Mesendoderm (in vitro differentiated cells): ENCODE measurements around the gene RALGPS2.

Experiments
- DNase-seq: peaks from one replicate; pipeline ENCODE4 v3.0.0; 2013
- H2AK5ac ChIP-seq: 2 replicates; pipeline ENCODE4 v1.6.1; 2013; ENCODE audit warnings: low read length, inconsistent platforms
- H2BK120ac ChIP-seq: 2 replicates; pipeline ENCODE4 v1.6.1; 2013; ENCODE audit warnings: low read depth, mild to moderate bottlenecking, low read length, moderate library complexity, mixed read lengths
- H2BK15ac ChIP-seq: replicated peaks from 2 replicates; pipeline ENCODE4 v1.6.1; 2013; ENCODE audit warnings: low read depth, mild to moderate bottlenecking, moderate library complexity
- H2BK5ac ChIP-seq: 2 replicates; pipeline ENCODE4 v1.6.1; 2013; ENCODE audit warnings: low read length, inconsistent platforms
- H3K18ac ChIP-seq: 2 replicates; pipeline ENCODE4 v1.6.1; 2013; ENCODE audit warnings: mild to moderate bottlenecking, low read length, mixed read lengths
- H3K23ac ChIP-seq: one replicate; pipeline ENCODE4 v1.6.1; 2013; ENCODE audit warnings: low read length
- H3K27ac ChIP-seq: 2 replicates; pipeline ENCODE4 v1.5.1; 2013; ENCODE audit warnings: low read depth, mild to moderate bottlenecking, inconsistent platforms, low read length, moderate library complexity
- H3K27me3 ChIP-seq: 2 replicates; pipeline ENCODE4 v1.6.1; 2013; ENCODE audit warnings: low read length, control low read depth, mild to moderate bottlenecking, inconsistent platforms; ENCODE audit not compliant: insufficient read depth, poor library complexity
- H3K36me3 ChIP-seq: 2 replicates; pipeline ENCODE4 v1.6.1; 2013; ENCODE audit warnings: low read length, inconsistent platforms; ENCODE audit not compliant: control insufficient read depth, insufficient read depth
- H3K4ac ChIP-seq: one replicate; pipeline ENCODE4 v1.6.1; 2013; ENCODE audit warnings: low read depth, mild to moderate bottlenecking, low read length, moderate library complexity
- H3K4me1 ChIP-seq: 2 replicates; pipeline ENCODE4 v1.6.1; 2013; ENCODE audit warnings: low read depth, low read length, inconsistent platforms; ENCODE audit not compliant: control insufficient read depth
- H3K4me2 ChIP-seq: 2 replicates; pipeline ENCODE4 v1.6.1; 2013; ENCODE audit warnings: low read length
- H3K4me3 ChIP-seq: 2 replicates; pipeline ENCODE4 v1.5.1; 2013; ENCODE audit warnings: mild to moderate bottlenecking, low read length
- H3K56ac ChIP-seq: one replicate; pipeline ENCODE4 v1.6.1; 2013; ENCODE audit warnings: low read length
- H3K79me1 ChIP-seq: 2 replicates; pipeline ENCODE4 v1.6.1; 2013; ENCODE audit warnings: low read length, inconsistent platforms
- H3K79me2 ChIP-seq: 2 replicates; pipeline ENCODE4 v1.6.1; 2013; ENCODE audit warnings: mild to moderate bottlenecking, low read length; ENCODE audit not compliant: control insufficient read depth, insufficient read depth
- H3K9ac ChIP-seq: 2 replicates; pipeline ENCODE4 v1.6.1; 2013; ENCODE audit warnings: low read length, inconsistent platforms
- H4K5ac ChIP-seq: one replicate; pipeline ENCODE4 v1.6.1; 2013; ENCODE audit warnings: low read length
- H4K8ac ChIP-seq: one replicate; pipeline ENCODE4 v1.6.1; 2013; ENCODE audit warnings: low read depth, mild to moderate bottlenecking, control low read depth, low read length, moderate library complexity
- WGBS: extraction: QIAGEN DNeasy Blood & Tissue Kit; methylation state at CpG from one replicate; pipeline ENCODE4 v1.1.7; 2013; ENCODE audit warnings: low lambda C conversion rate, missing lambda C conversion rate; ENCODE audit not compliant: insufficient coverage; ENCODE audit errors: extremely low coverage; 5-methylcytosine and 5-hydroxymethylcytosine counted together

The RALGPS2 gene

DNA sequence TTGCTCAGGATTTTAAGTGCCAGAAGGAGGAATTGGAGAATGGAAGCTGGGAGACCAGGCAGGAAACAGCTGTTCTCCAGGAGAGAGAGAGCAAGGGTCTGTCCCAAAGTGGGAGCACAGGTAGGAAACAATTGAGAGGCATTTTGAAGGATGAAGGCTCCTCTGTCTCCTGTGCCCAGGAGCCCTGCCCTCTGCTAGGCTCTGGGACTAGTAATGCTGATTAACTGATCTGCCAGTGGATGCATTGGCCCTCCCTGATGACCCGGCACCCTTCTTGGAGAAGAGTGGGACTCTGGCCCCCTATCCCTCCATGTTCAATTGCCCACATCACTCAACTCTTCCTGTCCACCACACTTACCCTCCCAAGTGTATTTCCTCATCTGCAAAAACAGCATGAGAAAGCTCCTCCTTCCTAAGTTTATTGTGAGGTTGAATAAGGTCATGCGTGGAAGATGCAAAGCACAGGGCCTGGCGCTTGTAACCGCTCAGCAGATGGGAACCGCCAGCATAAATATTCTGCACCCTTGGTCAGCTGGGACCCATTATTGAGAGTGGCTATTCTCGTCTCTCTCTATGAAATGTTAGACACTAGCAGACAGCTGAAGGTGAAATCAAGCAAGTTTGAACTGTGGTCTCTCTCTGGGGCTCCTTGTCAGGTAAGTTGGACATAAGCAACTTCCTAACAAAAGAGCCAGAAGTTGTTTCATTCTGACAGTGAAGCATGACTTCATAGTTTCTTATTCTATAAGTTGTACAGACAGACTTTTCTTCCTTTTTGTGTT lies 208.9 kb downstream of the RALGPS2 start:
- H4K5ac ChIP-seq = no peak overlapping the region
- H3K56ac ChIP-seq = no peak overlapping the region

GRCh38 chr1:178934546-178934945 lies 209.5 kb downstream of the RALGPS2 start:
- Histone ChIP-seq H2BK120ac (no peak overlapping the region), H3K79me1 (no peaks in the 10 kb centered on the region), H3K9ac (no peak overlapping the region), H3K36me3 (no peaks in the 10 kb centered on the region), H3K23ac (no peak overlapping the region), H3K79me2 (no peaks in the 10 kb centered on the region), H2BK5ac (no peak overlapping the region), H3K4me2 (no peak overlapping the region), H3K4me3 (no peak overlapping the region), H3K56ac (no peak overlapping the region), H3K18ac (no peak overlapping the region), H4K5ac (no peak overlapping the region), H2BK15ac (no peak overlapping the region), H3K27me3 (no peaks in the 10 kb centered on the region), H3K4ac (no peak overlapping the region), H3K4me1 (no peaks in the 10 kb centered on the region), H3K27ac (no peak overlapping the region), H2AK5ac (no peak overlapping the region), H4K8ac (no peak overlapping the region)
- DNase-seq = no peak
- no CpG with 5 or more reads among the region's 3 CpGs for WGBS

More for the DNA sequence above, 208.9 kb downstream of the RALGPS2 start:
- Histone ChIP-seq H3K23ac (no peak overlapping the region), H3K4me1 (no peaks in the 10 kb centered on the region), H4K8ac (no peak overlapping the region), H3K4ac (no peak overlapping the region), H2BK15ac (no peak overlapping the region), H3K79me1 (no peaks in the 10 kb centered on the region), H3K4me3 (no peak overlapping the region), H3K27ac (no peak overlapping the region), H2BK5ac (no peak overlapping the region), H2BK120ac (no peak overlapping the region), H2AK5ac (no peak overlapping the region), H3K27me3 (no peaks in the 10 kb centered on the region), H3K79me2 (no peaks in the 10 kb centered on the region), H3K4me2 (no peak overlapping the region), H3K18ac (no peak overlapping the region), H3K9ac (no peak overlapping the region), H3K36me3 (no peaks in the 10 kb centered on the region)
- no peak for DNase-seq
- no CpG with 5 or more reads among the region's 6 CpGs for WGBS

- H3K18ac ChIP-seq = no peak overlapping the region
- DNase-seq = no peak
- H3K27me3 ChIP-seq = no peaks in the 10 kb centered on the region
- H3K4me2 ChIP-seq = no peak overlapping the region
- no peak overlapping the region for H4K8ac ChIP-seq
- H3K4me3 ChIP-seq = no peak overlapping the region
- H3K36me3 ChIP-seq = no peaks in the 10 kb centered on the region
- H3K4ac ChIP-seq = no peak overlapping the region
- no peaks in the 10 kb centered on the region for H3K4me1 ChIP-seq
- no peak overlapping the region for H2BK5ac ChIP-seq
- no peak overlapping the region for H3K27ac ChIP-seq
- H3K9ac ChIP-seq = no peak overlapping the region
- no peaks in the 10 kb centered on the region for H3K79me1 ChIP-seq
- no peak overlapping the region for H3K56ac ChIP-seq
- no peaks in the 10 kb centered on the region for H3K79me2 ChIP-seq
- H2BK120ac ChIP-seq = no peak overlapping the region
- no CpG with 5 or more reads among the region's 5 CpGs for WGBS
- H2AK5ac ChIP-seq = no peak overlapping the region
- no peak overlapping the region for H4K5ac ChIP-seq
- no peak overlapping the region for H3K23ac ChIP-seq
- no peak overlapping the region for H2BK15ac ChIP-seq
These were observed 210.6 kb downstream of the RALGPS2 start for GRCh38 chr1:178935610-178936009.

DNA sequence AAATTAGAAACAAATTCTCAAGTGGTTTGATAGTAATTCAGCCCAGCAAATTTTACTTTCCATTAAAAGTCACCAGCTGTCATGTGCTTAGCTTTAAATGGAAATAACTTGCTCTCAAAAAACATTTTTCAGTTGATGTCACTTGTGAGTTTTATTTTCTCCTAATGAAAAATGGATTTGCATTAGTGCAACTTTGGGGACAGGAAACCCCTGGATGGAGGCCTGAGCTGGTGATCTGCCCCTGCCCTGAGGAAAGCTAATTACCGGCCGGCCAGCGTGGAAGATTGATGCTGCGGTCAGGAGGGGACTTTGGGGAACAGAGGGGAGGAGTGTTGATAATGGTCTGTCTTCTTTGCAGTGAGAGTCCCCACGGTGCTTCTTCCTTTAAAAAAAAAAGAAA lies 212.7 kb downstream of the RALGPS2 start:
- WGBS = no CpG with 5 or more reads among the region's 5 CpGs
- H2AK5ac ChIP-seq = no peak overlapping the region
- no peak overlapping the region for H3K4ac ChIP-seq
- H3K79me2 ChIP-seq = no peaks in the 10 kb centered on the region
- H3K9ac ChIP-seq = no peak overlapping the region
- H3K56ac ChIP-seq = no peak overlapping the region
- no peak overlapping the region for H2BK5ac ChIP-seq
- no peak overlapping the region for H2BK120ac ChIP-seq
- H4K5ac ChIP-seq = no peak overlapping the region
- no peak overlapping the region for H3K18ac ChIP-seq
- no peak for DNase-seq
- no peak overlapping the region for H2BK15ac ChIP-seq
- no peaks in the 10 kb centered on the region for H3K36me3 ChIP-seq
- H4K8ac ChIP-seq = no peak overlapping the region
- H3K4me3 ChIP-seq = no peak overlapping the region
- H3K27ac ChIP-seq = no peak overlapping the region
- no peak overlapping the region for H3K4me2 ChIP-seq
- no peak overlapping the region for H3K23ac ChIP-seq
- H3K79me1 ChIP-seq = no peaks in the 10 kb centered on the region
- no peaks in the 10 kb centered on the region for H3K27me3 ChIP-seq
- H3K4me1 ChIP-seq = no peaks in the 10 kb centered on the region

DNA sequence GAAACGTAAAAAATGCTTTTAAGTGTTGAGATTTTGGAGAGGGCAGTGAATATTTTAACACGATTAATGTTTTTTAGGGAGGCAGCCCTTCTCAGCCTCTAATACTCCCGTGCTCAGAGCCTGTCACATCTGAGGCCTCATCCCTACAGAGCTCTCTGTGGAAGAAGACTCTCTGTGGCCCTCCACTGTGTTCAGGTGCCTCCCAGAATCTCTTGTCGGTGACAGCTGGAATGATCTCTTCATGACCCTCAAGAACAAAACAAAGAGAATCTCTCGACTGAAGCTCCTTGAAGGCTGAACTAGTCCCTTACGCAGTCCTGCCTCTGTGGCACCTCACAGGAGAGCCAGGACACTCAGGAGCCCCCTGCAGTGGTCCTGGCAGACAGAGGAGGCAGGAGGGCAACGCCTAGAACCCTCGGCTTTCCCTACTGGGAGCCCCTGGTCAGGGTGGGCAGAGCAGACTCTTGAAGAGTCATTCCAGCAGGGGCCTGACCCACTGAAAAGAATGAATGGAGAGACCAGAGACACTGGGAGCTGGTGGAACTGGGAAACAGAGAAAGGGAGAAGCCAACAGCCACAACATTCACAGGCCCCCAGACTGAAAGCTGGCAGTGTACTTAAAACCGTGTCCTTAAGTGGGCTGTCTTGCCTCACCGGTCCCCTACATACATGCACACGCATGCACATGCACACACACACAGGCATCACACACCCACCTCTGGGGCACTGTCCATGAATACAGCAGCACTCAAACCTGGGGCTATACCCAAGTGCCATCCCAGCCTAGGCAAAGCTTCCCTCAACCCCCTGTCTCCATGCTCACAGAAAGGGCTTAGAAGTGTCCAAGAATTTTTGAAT lies 213.3 kb downstream of the RALGPS2 start:
- H3K4ac ChIP-seq = no peak overlapping the region
- H3K23ac ChIP-seq = no peak overlapping the region
- H2BK15ac ChIP-seq = no peak overlapping the region
- no peaks in the 10 kb centered on the region for H3K27me3 ChIP-seq
- no peak overlapping the region for H4K5ac ChIP-seq
- no peak overlapping the region for H2BK5ac ChIP-seq
- H2BK120ac ChIP-seq = no peak overlapping the region
- H3K18ac ChIP-seq = no peak overlapping the region
- no peak overlapping the region for H2AK5ac ChIP-seq
- no peaks in the 10 kb centered on the region for H3K36me3 ChIP-seq
- no peak overlapping the region for H3K27ac ChIP-seq
- WGBS = no CpG with 5 or more reads among the region's 11 CpGs
- no peak overlapping the region for H3K4me3 ChIP-seq
- H3K4me1 ChIP-seq = no peaks in the 10 kb centered on the region
- H4K8ac ChIP-seq = no peak overlapping the region
- no peak overlapping the region for H3K56ac ChIP-seq
- no peak overlapping the region for H3K9ac ChIP-seq
- no peak overlapping the region for H3K4me2 ChIP-seq
- no peak for DNase-seq
- no peaks in the 10 kb centered on the region for H3K79me2 ChIP-seq
- no peaks in the 10 kb centered on the region for H3K79me1 ChIP-seq
